Astrocyte (in vitro differentiated cells and primary cell): ENCODE data around the gene UNC93B1. TPM values are rescaled to one million over a fixed set of nuclear protein-coding genes. Genes with fewer than 3 reads are reported as not detected.

Experiments used
- DNase-seq: peaks from one replicate; pipeline ENCODE4 v3.0.0-alpha.2; 2010; ENCODE audit warnings: low read depth
- FAIRE-seq: peaks from 2 replicates; lab custom pipeline; 2011; peaks lifted over from hg19 to GRCh38; lab: Jason Lieb, UNC
- H2AFZ ChIP-seq: 2 replicates; pipeline ENCODE4 v1.6.0; 2012; ENCODE audit warnings: low read depth, low read length, inconsistent platforms
- H3K27ac ChIP-seq: 2 replicates; pipeline ENCODE4 v1.5.1; 2011; ENCODE audit warnings: low read depth, low read length, inconsistent platforms
- H3K27me3 ChIP-seq: 2 replicates; pipeline ENCODE4 v1.6.0; 2011; ENCODE audit warnings: low read length, inconsistent platforms; ENCODE audit not compliant: insufficient read depth
- H3K36me3 ChIP-seq: 2 replicates; pipeline ENCODE4 v1.5.1; 2011; ENCODE audit warnings: low read length, inconsistent platforms; ENCODE audit not compliant: insufficient read depth
- H3K4me1 ChIP-seq: 2 replicates; pipeline ENCODE4 v1.5.1; 2011; ENCODE audit warnings: low read length, inconsistent platforms; ENCODE audit not compliant: insufficient read depth
- H3K4me2 ChIP-seq: 2 replicates; pipeline ENCODE4 v1.6.0; 2012; ENCODE audit warnings: low read length, inconsistent platforms
- H3K4me3 ChIP-seq: 2 replicates; pipeline ENCODE4 v1.5.1; 2011; ENCODE audit warnings: low read depth, mild to moderate bottlenecking, low read length, inconsistent platforms; ENCODE audit not compliant: insufficient read depth
- H3K79me2 ChIP-seq: 2 replicates; pipeline ENCODE4 v1.6.0; 2012; ENCODE audit warnings: mild to moderate bottlenecking, low read length, inconsistent platforms; ENCODE audit not compliant: insufficient read depth
- H3K9ac ChIP-seq: 2 replicates; pipeline ENCODE4 v1.6.0; 2012; ENCODE audit warnings: mild to moderate bottlenecking, low read length, inconsistent platforms
- H3K9me3 ChIP-seq: 2 replicates; pipeline ENCODE4 v1.5.1; 2012; ENCODE audit warnings: low read depth, mild to moderate bottlenecking, low read length, inconsistent platforms; ENCODE audit not compliant: insufficient read depth
- H4K20me1 ChIP-seq: 2 replicates; pipeline ENCODE4 v1.6.0; 2012; ENCODE audit warnings: low read length, inconsistent platforms; ENCODE audit not compliant: insufficient read depth
- H3K27ac Mint-ChIP-seq: one replicate; pipeline ENCODE4 v1.8.0; 2021; ENCODE audit warnings: mild to moderate bottlenecking, mixed read lengths; ENCODE audit not compliant: unreplicated experiment
- H3K27me3 Mint-ChIP-seq: one replicate; pipeline ENCODE4 v1.8.0; 2021; ENCODE audit warnings: low read depth, mixed read lengths; ENCODE audit not compliant: unreplicated experiment
- H3K36me3 Mint-ChIP-seq: one replicate; pipeline ENCODE4 v1.8.0; 2021; ENCODE audit warnings: low read depth, mixed read lengths; ENCODE audit not compliant: unreplicated experiment
- H3K4me1 Mint-ChIP-seq: one replicate; pipeline ENCODE4 v1.8.0; 2021; ENCODE audit warnings: low read depth, mixed read lengths; ENCODE audit not compliant: unreplicated experiment
- H3K4me3 Mint-ChIP-seq: one replicate; pipeline ENCODE4 v1.8.0; 2021; ENCODE audit warnings: mild to moderate bottlenecking, moderate library complexity, mixed read lengths; ENCODE audit not compliant: unreplicated experiment
- H3K9me3 Mint-ChIP-seq: one replicate; pipeline ENCODE4 v1.8.0; 2021; ENCODE audit warnings: mild to moderate bottlenecking, mixed read lengths; ENCODE audit not compliant: unreplicated experiment
- CTCF ChIP-seq: IDR thresholded peaks from 2 replicates; pipeline ENCODE4 v1.5.1; 2011; ENCODE audit warnings: low read depth, mild to moderate bottlenecking, inconsistent platforms, low read length, moderate library complexity; ENCODE audit not compliant: insufficient read depth
- EZH2 ChIP-seq: IDR thresholded peaks from 2 replicates; pipeline ENCODE4 v1.6.1; 2012; ENCODE audit warnings: mild to moderate bottlenecking, low read length, inconsistent platforms; ENCODE audit not compliant: insufficient read depth
- total RNA-seq: library from RNA; stranded (reverse); gene quantifications from 2 replicates; pipeline ENCODE4 v1.2.1, GENCODE V29; 2021

Gene UNC93B1
- total RNA-seq, 1 donor from 2014 or later, result 37.3 TPM

DNA sequence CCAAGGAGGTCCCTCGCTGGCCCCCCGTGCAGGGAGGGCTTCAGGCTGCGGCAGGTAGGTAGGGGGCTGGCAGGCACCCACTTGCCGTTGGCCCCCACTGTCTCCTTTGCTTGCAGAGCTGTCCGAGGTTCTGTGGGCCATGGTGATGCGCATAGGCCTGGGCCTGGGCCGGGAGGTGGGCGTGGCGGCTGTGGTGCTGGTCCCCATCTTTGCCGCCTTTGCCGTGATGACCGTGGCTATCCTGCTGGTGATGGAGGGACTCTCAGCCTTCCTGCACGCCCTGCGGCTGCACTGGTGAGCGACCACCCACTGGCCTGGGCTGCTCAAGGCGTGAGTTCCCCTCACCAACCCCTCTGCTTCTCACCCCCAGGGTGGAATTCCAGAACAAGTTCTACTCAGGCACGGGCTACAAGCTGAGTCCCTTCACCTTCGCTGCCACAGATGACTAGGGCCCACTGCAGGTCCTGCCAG, 46.5 kb upstream of the UNC93B1 start:
- H3K27me3 Mint-ChIP-seq, result no peaks in the 10 kb centered on the region
- no peak overlapping the region for H3K27ac Mint-ChIP-seq

DNA sequence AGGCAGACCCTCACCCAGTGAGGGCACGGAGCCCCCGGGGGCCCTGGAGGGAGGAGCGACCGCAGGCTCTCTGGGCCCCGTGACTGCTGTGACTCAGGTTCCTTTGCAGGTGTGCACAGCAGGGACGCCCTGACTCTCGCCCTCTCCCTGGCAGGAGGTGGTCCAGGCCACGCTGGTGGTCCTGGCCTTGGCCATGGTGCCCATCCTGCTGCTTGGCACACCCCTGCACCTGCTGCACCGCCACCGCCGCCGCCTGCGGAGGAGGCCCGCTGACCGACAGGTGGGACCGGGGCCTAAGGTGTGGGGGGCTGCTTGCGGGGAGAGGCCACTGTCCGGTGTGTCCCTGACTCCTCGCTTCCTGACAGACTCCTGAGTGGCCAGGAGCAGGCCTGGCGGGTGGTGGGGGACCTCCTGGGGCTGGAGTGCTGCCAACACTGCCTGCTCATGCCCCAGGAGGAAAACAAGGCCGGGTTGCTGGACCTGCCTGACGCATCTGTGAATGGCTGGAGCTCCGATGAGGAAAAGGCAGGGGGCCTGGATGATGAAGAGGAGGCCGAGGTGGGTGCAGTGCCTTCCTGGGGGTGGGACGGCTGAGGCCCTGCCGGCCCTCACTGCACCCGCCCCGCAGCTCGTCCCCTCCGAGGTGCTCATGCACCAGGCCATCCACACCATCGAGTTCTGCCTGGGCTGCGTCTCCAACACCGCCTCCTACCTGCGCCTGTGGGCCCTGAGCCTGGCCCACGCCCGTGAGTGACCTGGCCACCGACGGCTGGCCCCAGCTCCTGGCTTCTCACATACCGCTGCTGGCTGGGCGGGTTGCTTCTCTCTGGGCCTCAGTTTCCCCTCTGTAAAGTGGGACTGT, 45.8 kb upstream of the UNC93B1 start:
- Histone ChIP-seq H3K27me3 (no peaks in the 10 kb centered on the region), H3K9me3 (no peaks in the 10 kb centered on the region), H3K4me3 (no peak overlapping the region), H2AFZ (no peak overlapping the region), H3K79me2 (no peaks in the 10 kb centered on the region), H3K4me2 (no peak overlapping the region), H3K9ac (no peak overlapping the region), H3K4me1 (peaks cover 7% of the 10 kb centered on the region), H3K27ac (no peak overlapping the region), H4K20me1 (peaks cover 32% of the 10 kb centered on the region), H3K36me3 (no peaks in the 10 kb centered on the region)
- DNase-seq (no peak), FAIRE-seq (no peak)
- Mint-ChIP-seq H3K36me3 (peaks cover 12% of the 10 kb centered on the region), H3K4me3 (no peak overlapping the region), H3K27ac (no peak overlapping the region), H3K9me3 (no peaks in the 10 kb centered on the region), H3K27me3 (no peaks in the 10 kb centered on the region), H3K4me1 (peaks cover 8% of the 10 kb centered on the region)
- TF ChIP-seq CTCF, result no peak
- no peak for TF ChIP-seq EZH2

More for the DNA sequence above, 46.5 kb upstream of the UNC93B1 start:
- H3K27ac ChIP-seq, result no peak overlapping the region
- no peak for FAIRE-seq
- H3K79me2 ChIP-seq, result no peaks in the 10 kb centered on the region
- no peaks in the 10 kb centered on the region for H3K9me3 ChIP-seq
- no peak overlapping the region for H3K4me3 ChIP-seq
- TF ChIP-seq CTCF (no peak), EZH2 (no peak)
- H3K36me3 ChIP-seq, result no peaks in the 10 kb centered on the region
- H3K4me3 Mint-ChIP-seq, result no peak overlapping the region
- no peak overlapping the region for H3K4me2 ChIP-seq
- H4K20me1 ChIP-seq, result peaks cover 29% of the 10 kb centered on the region
- H3K9me3 Mint-ChIP-seq, result no peaks in the 10 kb centered on the region
- peaks cover 7% of the 10 kb centered on the region for H3K4me1 ChIP-seq
- no peaks in the 10 kb centered on the region for H3K27me3 ChIP-seq
- H3K4me1 Mint-ChIP-seq, result peaks cover 8% of the 10 kb centered on the region
- H2AFZ ChIP-seq, result no peak overlapping the region
- DNase-seq, result no peak
- H3K9ac ChIP-seq, result no peak overlapping the region
- H3K36me3 Mint-ChIP-seq, result peaks cover 15% of the 10 kb centered on the region
